Endometrial microvascular endothelial cells (primary cell): ENCODE results near the gene SLC12A1. TPM values are rescaled to one million over a fixed set of nuclear protein-coding genes. Genes with fewer than 3 reads are reported as not detected.

Source experiments
- in situ Hi-C: cut with HindIII; loops from 2 replicates; pipeline ENCODE4 v1.10.0; 2017; ENCODE audit warnings: low sequenced_read_pairs, low pct_unique_long_range_greater_than_20kb; ENCODE audit errors: inconsistent ontology term
- total RNA-seq: library from RNA; depleted of rRNA; stranded (reverse); fragments of >200 nt; gene quantifications from one replicate; pipeline ENCODE4 v1.2.3, GENCODE V29; 2015; ENCODE audit errors: inconsistent ontology term

SLC12A1 gene
- total RNA-seq: not detected

DNA sequence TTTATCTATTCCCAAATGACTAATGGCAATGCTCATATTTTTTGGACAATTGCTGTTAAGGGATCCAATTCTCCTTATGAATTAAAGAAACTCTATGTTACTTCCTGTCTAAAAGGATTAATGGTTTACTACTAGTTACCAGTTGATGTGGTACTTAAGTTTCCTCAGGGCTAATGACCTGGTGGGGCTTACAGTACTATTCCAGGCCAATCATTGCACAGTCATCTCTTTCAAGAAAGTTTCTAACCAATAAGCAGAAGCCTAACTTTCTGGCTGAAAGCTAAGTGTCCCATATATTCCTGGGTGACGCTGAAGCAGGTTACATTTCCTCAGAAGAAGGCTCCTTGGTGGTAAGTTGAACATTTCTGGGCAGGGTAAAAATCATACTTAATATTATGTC, at the start of gene SLC12A1:
Gene SLC12A1, plus strand, starts transcription at position 322 of the 400 bp plus-strand sequence. CDS start 1,418 bp downstream, outside the sequence.
- in situ Hi-C loops: no loop called here

DNA sequence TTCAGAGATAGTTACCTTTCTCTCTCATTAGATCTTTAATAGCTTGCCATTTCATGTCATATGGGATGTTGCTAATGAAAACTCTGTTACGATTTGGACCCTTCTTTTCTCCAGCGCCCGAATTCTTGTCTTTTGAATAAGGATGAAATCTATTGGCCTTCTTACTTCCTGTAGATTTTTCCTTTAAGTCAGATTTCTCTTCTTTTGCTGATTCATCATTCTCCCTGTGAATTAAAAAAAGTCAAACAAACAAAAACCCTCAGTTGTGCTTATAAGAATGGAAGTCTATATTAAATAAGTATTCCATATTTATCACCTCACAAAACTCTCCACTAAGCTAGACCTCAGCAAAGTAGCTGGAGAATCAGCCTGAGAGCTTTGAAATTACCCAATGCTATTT, 37.5 kb upstream of the SLC12A1 start:
- in situ Hi-C loops: no loop called here

DNA sequence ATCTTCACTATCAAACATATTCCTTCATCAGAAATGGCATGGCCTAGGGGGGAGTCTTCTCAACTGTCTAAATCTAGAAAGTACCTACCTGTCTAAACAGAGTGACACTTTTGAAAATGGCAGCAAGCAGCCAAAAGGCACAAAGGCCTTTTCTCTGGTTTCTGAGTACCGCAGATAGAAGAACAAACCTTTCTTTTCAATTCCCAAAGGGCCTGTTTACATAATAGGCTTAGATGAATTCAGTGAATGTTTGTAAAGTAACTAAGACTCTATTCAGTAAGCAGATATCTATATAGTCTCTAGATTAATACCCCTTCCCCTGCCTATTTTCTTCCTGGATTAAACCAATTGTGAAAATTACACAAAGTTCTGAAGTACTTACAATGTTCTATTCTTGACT, 35.1 kb upstream of the SLC12A1 start:
- in situ Hi-C loops: no loop called here

DNA sequence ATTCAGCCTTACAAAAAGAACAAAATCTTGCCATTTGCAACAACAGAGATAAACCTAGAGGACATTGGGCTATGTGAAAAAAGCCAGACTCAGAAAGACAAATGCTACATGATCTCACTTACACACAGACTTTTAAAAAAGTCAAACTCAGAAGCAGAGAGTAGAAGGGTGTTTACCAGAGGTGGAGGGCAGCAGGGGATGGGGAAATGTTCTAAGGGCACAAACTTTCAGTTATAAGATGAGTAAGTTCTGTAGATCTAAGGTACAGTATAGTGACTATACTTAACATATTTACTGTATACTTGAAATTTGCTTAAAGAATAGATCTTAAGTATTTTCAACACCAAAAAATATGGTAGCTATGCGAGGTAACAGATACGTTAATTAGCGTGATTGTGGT, 31.0 kb upstream of the SLC12A1 start:
- in situ Hi-C loops: no loop called here

DNA sequence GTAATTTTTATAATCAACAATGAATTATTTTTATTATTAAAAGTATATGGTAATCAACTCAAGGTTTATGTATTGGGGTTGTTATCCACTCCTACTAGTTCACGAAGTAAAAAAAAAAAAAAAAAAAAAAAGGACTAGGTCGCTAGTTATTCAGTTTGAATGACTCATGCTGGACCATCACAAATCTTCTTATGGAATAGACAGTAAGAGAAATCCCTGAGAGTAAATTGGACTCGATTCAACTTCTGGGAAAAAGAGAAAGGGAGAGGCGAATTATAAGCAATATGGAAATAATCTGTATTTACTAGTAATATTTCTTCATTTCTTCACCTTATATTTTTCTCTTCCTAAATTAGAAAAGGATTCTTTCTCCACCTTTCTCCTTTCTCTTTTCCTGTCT, 30.0 kb upstream of the SLC12A1 start:
- in situ Hi-C loops: no loop called here

DNA sequence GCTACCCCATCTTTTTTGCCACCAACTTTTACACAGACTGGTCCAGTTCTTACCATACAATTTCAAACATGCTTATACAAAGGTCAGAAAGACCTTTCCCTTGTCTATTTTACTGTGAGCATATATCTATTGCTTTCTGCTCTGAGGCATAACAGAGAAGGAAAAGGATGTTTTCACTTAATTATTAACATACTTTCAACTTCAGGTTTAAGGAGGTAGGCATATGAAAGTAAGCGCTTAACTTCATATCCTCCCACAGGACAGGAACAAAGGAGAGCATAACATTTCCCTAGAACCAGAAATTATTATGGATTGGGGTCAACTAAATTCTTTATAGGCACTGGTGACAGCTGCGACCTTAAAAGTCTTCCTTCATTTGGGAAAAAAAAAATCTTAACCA, 29.1 kb upstream of the SLC12A1 start:
- in situ Hi-C loops: no loop called here

DNA sequence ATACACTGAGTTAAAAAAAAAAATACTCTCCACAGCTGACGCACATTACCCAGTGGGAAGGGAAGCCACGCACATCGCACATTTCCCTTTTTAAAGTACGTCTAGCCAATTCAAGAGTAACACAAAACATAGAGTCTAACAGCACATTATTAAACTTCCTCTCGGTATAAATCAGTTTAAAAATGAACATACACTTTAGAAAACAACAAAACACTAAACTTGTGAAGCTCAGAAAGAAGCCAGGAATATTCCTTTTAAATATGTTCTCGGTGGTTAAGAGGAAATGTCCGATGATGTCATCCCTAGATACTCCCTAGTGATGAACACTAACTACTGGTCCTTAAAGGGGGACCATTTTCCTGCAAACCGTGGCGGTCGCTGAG, 28.7 kb upstream of the SLC12A1 start:
- in situ Hi-C loops: no loop called here

DNA sequence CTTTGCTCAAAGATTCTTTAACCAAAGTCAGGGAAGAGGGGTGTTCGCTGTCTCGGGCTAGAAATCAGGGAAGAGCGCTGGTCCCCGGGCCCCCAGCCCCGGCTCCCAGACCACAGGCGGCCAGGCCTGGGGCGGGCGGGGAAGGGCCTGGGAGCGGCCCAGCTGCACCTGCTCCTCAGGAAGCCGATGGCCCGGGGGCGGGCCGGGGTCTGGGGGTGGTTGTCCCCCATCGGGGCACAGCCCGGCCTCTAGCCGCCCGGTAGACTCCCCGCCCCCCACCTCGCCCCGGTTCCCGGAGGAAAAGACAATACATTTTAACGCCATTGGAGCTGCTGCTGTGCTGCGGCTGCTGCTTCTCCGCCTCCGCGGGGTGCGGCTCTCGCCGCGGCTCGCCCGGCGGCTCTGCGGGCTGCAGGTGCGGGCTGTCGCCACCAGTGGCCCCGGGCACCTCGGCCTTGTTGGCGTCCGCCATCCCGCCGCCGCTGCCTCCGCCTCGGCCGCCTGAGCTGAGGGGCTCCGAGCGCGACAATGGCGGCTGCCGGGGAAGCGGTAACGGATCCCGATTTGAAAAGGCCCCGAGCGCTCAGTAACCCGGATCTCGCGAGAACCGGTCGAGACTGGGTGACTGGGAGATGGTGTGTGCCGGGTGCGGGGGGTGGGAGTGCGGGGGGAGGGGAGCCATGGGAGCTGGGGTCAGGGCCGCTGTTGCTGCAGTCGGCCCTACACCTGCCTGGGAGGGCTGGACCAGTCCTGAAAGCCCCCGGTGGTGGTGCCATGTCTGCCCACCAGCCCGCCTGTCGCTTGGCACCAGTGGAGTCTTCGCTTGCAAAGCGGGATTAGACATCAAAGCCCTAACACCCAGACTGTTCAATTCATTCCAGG, 28.1 kb upstream of the SLC12A1 start, which contains the start of gene MYEF2:
Gene MYEF2, minus strand, starts transcription at position 530 of the 882 bp plus-strand sequence. Its CDS starts 58 bp downstream, at position 472.
- in situ Hi-C loops: no loop called here

DNA sequence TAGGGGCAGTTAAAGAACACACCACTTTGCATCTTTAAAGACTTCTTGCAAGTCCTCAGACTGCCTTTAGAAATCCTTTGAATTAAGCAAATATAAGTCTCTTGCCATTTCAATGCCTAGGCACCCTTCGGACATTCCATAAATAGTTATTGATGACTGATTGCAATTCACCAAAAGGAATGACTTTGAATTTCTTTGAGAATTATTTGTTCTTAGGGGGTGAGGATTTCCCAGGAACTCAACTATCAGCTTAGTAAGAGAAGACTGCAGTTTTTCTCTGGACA, 27.5 kb upstream of the SLC12A1 start:
- in situ Hi-C loops: no loop called here

DNA sequence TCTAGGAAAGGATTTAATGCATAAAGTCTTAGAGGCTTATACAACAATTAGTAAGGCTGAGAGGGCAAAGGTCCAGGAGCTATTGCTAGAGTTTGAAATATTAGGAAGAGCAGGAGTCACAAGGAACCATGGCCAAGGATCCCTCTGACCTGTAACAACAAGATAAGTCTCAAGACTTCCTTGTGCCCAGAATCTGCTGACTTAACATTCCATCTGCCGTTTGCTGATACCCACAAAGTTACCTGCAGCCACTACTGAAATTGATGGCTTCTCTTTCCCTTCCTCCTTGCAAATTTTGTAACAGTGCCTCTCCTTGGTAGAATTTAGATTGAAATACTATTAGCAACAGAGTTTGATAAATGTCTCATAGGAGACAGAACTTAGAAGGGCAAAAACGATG, 23.4 kb upstream of the SLC12A1 start:
- in situ Hi-C loops: no loop called here

DNA sequence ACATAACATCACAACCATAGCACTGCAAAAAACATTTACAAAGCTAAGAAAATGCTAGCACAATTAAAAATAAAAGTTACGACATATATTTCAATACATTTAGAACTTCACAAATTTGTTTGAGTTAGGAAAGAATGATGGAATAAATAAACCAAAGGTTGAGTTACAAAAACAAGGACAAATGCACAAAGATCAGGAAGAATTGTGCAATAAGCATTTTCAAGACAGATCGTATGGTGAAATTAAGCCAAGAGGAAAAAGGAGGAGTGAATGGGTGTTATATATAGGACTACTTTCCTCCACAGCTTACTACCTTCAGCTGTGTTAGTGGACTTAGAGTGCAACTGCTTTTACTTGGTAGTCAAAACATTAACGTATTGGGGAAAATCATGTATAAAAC, 20.6 kb upstream of the SLC12A1 start:
- in situ Hi-C loops: no loop called here

DNA sequence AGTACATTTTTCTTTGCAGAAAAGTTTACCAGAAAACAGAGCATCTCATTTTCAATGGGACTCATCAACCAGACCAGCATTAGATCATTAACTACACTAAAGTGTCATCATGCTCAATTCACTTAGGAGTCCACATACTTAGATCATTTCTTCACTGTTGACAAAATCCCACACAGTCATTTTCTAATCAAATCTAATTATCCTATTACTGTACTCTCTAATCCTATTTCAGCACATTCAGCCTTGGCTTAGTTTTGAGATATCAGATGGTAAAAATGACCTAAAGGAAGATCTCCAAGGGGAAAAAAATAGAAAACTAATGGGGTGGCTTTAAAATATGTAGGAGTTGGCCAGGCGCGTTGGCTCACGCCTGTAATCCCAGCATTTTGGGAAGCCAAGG, 19.8 kb upstream of the SLC12A1 start:
- in situ Hi-C loops: no loop called here

DNA sequence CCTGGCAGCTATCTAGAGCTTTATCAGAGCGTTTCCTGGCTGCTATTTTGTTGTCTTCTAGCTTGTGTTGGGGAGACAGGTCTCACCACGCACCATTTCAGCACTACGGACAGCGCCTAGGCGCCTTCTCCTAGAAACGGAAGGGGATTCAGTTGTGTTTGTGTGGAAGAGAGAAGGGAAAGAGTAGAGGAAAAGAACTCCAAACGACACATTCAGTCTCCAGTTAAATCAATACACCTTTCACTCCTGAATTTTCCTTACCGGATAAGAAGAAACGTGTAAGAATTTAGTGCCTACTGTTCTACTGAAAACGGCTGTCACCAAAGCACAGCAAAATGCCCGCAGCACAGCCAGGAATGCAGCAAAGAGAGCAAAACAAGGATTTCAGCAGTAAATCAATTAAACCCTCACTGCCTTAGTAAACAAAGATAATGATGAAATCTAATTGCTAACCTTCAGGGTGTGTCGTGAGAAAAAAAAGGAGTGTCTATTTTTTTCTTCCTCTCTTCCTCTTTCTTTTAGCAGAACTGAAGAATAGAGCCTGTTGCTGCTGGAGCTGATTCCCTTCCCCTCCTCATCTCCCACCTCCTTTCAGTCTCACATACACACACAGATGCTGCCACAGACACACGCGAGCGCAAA, 15.0 kb upstream of the SLC12A1 start:
- in situ Hi-C loops: no loop called here

DNA sequence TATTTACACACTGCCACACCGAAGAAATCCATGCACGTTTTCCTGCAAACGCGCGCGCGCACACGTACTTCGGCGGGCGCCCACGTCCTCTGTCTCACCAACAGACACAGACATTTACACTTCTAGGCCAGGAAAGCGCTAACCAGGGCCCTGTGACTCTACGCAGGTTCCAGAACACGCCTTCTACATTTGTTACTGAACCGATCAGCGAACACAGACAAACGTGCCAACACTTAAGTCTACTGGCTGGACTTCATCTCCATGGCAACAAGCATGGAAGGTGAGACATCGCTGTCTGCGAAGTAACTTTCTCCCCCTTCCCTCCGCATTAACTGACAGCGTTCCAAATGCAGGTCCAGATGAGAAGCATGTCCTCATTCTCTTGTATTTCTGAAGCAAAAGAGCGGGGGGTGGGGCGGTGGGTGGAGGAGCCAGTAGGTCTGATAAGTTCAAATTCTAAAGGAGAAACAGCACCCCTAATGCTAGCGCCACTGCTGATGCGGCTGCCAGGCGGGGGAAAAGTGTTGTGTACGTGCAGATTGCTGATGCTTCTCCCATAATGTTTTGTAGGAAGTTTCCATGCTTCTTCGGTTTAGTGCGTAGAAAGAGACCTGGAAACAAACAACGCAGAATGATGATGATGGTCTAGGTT, 14.4 kb upstream of the SLC12A1 start, which contains the start of gene CTXN2:
Gene CTXN2, plus strand, starts transcription at position 92 of the 652 bp plus-strand sequence. CDS start 9,636 bp downstream, outside the sequence.
- in situ Hi-C loops: no loop called here

DNA sequence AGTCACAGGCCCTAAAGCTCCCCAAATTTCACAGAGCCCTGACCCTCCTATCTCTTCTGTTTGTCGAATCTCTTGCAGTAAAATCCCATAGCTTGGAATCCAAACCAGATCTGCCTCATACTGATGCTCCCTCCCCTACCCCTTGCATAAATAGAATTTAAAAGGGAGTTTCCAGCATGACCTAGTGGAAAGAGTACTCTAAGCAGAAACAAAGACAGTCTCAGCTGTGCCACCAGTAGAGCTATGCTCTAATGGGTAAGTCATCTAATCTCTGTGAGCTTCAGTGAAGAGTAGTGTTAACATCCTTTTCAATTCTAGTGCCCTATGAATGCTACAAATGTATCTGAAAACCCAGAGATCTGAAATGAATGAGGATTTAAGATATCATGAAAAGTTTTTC, 4.0 kb upstream of the SLC12A1 start:
- in situ Hi-C loops: no loop called here

DNA sequence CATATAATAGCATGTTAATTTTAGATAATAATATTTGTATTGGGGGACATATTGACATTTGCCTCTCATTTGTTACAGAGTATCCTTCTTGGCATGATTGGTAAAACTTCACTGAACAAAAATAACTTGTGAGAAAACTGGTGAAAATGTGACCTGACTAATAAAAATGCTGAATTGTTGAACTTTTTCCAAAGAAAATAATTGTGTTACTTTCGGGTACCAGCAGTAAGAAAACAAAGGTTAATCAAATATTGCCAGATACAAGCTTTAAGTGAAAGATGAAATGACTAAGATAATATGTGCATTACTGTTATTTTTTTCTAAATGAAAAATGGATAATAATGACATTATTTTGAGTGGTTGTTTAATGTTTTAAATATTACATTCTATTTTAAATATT, 15.2 kb downstream of the SLC12A1 start:
- in situ Hi-C loops: no loop called here

DNA sequence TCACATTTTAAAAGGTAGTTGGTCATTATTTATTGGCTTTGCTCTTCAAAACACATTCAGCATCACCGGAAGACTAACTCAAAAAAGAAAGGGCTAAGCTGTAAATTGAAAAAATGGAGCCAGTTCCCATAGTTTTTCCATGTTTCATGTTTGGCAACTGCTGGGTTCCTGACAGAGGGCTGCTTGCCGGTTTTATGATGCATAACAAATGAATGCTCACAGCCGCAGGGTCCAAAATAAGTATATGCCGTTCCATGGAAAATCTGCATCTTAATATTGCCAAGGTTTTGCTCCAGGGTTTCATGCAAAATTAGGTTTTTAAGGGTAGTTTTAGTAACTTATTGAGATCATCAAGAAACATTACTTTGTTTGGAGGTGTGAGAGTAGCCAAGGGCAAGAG, 15.8 kb downstream of the SLC12A1 start:
- in situ Hi-C loops: no loop called here

DNA sequence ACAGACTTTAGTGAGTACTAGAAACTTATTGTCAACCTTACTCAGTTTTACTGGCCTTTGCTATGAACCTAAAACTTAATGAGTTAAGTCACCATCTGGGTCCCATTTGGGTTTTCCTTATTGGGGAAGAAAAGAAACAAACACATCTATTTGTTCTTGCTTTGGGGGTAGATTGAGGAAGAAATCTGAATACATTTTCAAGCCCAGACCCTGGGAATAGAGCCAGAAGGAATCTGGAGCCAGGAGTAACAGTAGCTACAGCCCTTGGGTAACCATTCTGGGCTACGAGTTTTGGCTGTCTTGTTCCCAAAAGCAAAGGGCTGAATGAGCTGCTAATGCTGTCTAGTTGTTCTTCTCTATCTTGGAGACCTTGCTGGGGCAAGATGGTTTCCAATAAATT, 16.5 kb downstream of the SLC12A1 start:
- in situ Hi-C loops: no loop called here

DNA sequence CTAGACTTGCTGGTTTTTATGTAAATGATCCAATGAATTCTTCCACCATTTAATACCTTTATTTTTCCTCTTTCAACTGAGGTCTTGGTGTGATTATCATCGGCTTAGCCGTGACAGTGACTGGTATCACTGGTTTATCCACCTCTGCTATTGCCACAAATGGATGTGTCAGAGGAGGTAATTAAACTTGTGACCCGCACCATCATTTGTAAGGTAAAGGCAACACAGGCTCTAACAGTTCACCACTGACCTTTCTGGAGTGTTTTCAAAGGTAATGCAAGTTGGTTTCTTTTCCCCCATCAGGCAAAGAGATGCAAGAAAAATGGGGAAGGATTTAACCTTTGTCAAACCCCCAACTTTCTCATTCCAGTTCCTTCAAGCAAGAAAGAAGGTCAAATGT, 19.7 kb downstream of the SLC12A1 start:
- in situ Hi-C loops: no loop called here

DNA sequence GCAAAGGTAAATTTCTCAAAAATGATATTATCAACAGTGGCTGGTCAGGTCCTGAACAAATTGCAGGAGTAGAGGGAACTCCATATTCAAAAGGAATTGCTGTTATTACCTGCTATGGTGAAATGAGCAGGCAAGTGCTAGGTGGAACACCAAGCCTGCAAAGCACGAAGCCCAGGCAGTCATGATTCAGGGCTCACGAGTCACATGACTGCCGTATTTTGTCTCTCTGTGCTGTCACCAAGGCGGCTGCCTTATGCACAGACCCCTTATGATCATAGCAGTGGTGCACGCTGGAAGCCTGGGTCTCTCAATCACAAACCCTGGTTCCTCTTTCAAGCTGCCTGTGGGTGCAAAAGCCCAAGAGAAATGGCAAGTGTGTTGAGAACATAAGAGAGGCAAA, 24.4 kb downstream of the SLC12A1 start:
- in situ Hi-C loops: no loop called here
